Panc1 (cell line): ENCODE results near the gene PGC.

Experiments
- POLR2AphosphoS5 ChIP-seq: IDR thresholded peaks from 2 replicates; pipeline ENCODE4 v1.6.1; 2012; ENCODE audit warnings: mild to moderate bottlenecking, low read depth, low read length, moderate library complexity
- SIN3A ChIP-seq: IDR thresholded peaks from 2 replicates; pipeline ENCODE4 v1.6.1; 2012; ENCODE audit warnings: low read depth, mild to moderate bottlenecking, low read length, moderate library complexity, borderline replicate concordance; ENCODE audit not compliant: insufficient read depth
- TF ChIP-seq, protein P1 (sequence below): fragments of 450-650 bp; IDR thresholded peaks from 2 replicates; pipeline ENCODE4 v1.5.1; 2017; ENCODE audit warnings: mild to moderate bottlenecking

DNA sequence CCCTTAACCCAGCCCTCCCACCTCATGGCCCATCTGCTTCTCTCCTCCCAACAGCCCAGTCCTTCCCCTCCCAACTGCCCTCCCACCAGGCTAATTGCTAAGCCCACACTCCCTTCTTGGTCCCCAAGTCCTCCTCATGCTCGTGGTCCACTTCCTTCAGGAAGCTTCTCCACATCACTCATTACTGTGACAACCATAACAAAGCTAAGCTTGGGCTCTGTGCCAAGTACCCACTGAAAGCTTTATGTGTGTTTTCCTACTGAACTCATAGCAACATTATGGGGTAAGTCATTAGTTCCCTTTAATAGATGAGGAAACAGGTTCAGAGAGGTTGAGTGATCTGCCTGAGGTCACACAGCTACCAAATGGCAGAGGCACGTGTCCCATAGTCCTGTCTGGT, 16.3 kb upstream of the PGC start:
- TF ChIP-seq, protein P1, sequence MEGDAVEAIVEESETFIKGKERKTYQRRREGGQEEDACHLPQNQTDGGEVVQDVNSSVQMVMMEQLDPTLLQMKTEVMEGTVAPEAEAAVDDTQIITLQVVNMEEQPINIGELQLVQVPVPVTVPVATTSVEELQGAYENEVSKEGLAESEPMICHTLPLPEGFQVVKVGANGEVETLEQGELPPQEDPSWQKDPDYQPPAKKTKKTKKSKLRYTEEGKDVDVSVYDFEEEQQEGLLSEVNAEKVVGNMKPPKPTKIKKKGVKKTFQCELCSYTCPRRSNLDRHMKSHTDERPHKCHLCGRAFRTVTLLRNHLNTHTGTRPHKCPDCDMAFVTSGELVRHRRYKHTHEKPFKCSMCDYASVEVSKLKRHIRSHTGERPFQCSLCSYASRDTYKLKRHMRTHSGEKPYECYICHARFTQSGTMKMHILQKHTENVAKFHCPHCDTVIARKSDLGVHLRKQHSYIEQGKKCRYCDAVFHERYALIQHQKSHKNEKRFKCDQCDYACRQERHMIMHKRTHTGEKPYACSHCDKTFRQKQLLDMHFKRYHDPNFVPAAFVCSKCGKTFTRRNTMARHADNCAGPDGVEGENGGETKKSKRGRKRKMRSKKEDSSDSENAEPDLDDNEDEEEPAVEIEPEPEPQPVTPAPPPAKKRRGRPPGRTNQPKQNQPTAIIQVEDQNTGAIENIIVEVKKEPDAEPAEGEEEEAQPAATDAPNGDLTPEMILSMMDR = no peak
- TF ChIP-seq POLR2AphosphoS5 = no peak
- TF ChIP-seq SIN3A = no peak
